Memory B cell (primary cell): ENCODE results near the gene C5orf34.
"Not testable (repeated sequence)": the region's sequence is repeated elsewhere in the genome, so short reads cannot be mapped to it uniquely, and the experiment has no call there.

Experiments
- ATAC-seq: fragments of 150-1000 bp; cut with Tn5 transposase; 2 replicates; pipeline ENCODE4 v1.10.0; 2021; ENCODE audit warnings: low read depth, mild to moderate bottlenecking, moderate library complexity
- DNase-seq, 2 donors: peaks; one replicate each; pipeline ENCODE4 v3.0.0; 2022; ENCODE audit warnings: low spot score in 2 of 2
- H3K27ac Mint-ChIP-seq: one replicate; pipeline ENCODE4 v1.8.0; 2022; ENCODE audit warnings: mild to moderate bottlenecking, moderate library complexity, mixed read lengths
- H3K27me3 Mint-ChIP-seq: one replicate; pipeline ENCODE4 v1.8.0; 2022; ENCODE audit warnings: mixed read lengths
- H3K36me3 Mint-ChIP-seq: one replicate; pipeline ENCODE4 v1.8.0; 2022; ENCODE audit warnings: mild to moderate bottlenecking, mixed read lengths
- H3K4me1 Mint-ChIP-seq: one replicate; pipeline ENCODE4 v1.8.0; 2022; ENCODE audit warnings: mixed read lengths
- H3K4me3 Mint-ChIP-seq: one replicate; pipeline ENCODE4 v1.8.0; 2022; ENCODE audit warnings: mild to moderate bottlenecking, moderate library complexity, mixed read lengths
- H3K9me3 Mint-ChIP-seq: one replicate; pipeline ENCODE4 v1.8.0; 2022; ENCODE audit warnings: mixed read lengths

Gene C5orf34

GRCh38 chr5:43486353-43486752, 28.6 kb downstream of the C5orf34 start:
- Mint-ChIP-seq H3K36me3 (no peaks in the 10 kb centered on the region), H3K4me3 (no peak overlapping the region), H3K27me3 (no peaks in the 10 kb centered on the region), H3K9me3 (no peaks in the 10 kb centered on the region), H3K27ac (no peak overlapping the region), H3K4me1 (peaks cover 14% of the 10 kb centered on the region)
- DNase-seq (no peak), ATAC-seq (no peak)

- no peak for ATAC-seq
- Mint-ChIP-seq H3K36me3 (no peaks in the 10 kb centered on the region), H3K27me3 (no peaks in the 10 kb centered on the region), H3K9me3 (no peaks in the 10 kb centered on the region), H3K4me3 (no peak overlapping the region), H3K27ac (peak overlapping the region; percentile 100), H3K4me1 (peaks cover 14% of the 10 kb centered on the region)
- DNase-seq, result no peak
These were observed 29.5 kb downstream of the C5orf34 start for GRCh38 chr5:43485406-43485805.

DNA sequence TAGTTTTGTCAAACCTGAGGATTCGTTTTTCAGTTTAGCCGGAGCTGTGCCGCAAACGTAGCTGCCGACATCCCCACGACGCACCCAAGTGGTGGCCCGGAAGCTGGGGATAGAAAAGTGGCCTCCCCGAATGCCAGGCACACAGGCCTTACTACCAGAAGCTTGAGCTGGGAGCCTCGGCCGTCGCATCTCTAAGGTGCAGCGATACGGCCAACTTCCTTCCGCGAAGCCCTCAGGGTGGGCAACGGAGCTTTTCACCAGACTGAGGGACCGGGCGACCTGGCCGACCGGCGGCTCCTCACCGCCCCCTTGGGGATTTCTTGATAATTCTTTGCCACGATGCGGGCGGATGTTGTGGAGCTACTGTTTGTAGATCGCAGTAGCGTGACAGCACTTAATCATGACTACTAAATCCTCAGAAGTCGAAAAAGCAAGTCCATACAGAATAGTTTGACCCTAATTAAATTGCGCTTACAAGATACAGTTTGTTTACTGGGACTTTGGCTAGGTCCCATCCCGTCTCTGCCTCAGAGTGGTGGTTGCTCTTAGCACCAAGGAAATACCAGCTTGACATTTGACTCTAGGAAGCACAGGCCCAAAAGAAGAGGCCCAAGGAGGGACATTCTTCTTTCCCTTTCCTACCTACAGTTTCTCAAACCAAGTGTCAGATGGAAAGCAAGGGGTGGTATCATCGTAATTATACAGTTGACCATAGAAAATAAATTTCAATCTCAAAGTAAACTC, 30.7 kb downstream of the C5orf34 start:
- no peaks in the 10 kb centered on the region for H3K27me3 Mint-ChIP-seq
- peak overlapping the region; percentile 98 for H3K4me3 Mint-ChIP-seq
- no peaks in the 10 kb centered on the region for H3K36me3 Mint-ChIP-seq
- H3K27ac Mint-ChIP-seq, result peak overlapping the region; percentile 100
- peaks cover 14% of the 10 kb centered on the region for H3K4me1 Mint-ChIP-seq
- peak; percentile 87 to 88 for DNase-seq
- no peaks in the 10 kb centered on the region for H3K9me3 Mint-ChIP-seq
- ATAC-seq, result peak; percentile 72

DNA sequence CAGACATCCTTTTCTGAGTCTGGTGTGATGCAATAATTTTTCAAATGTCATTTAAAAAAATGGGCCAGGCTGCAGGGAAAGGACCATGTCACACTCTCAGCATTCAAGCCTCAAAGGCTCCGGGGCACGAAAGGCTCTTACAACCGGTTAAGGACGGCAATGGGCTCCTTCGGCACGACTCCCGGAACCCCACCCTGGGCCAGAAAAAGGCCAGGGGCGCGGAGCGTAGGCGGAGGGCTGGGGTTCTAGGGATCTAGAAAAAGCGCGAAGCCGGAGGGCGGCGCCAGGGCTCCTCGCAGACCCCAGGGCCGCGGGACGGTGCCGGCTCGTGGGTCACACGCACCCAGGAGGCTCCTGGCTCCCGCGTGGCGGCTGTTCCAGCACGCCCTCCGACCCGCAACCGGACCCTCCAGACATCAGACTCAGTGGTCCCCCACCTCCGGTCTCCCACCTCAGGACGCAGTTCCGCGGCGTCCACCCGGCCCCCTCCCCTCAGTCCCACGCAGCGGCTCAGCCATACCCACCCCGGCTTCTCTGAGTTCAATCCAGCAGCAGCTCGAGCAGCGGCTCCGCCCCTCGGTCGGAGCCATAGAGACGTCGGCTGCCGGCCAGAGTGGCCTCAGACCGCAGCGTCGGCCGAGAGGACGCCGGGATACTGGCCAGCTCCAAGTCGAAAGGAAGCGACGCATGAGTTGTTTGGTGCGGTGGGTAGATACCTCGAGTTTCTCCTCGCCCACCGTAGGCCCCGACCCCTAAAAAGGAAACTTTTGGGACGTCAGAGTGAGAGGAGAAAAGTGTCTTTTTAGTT, 31.4 kb downstream of the C5orf34 start, which contains the start of gene TMEM267:
Gene TMEM267, minus strand, starts transcription at position 568 of the 808 bp plus-strand sequence. CDS start 29,896 bp downstream, outside the sequence.
- DNase-seq (peak; percentile 75 to 76), ATAC-seq (peak; percentile 86)
- Mint-ChIP-seq H3K27me3 (no peaks in the 10 kb centered on the region), H3K4me1 (peaks cover 14% of the 10 kb centered on the region), H3K36me3 (no peaks in the 10 kb centered on the region), H3K27ac (peak within 1 kb of the TSS; percentile 100), H3K4me3 (peak within 1 kb of the TSS; percentile 98), H3K9me3 (no peaks in the 10 kb centered on the region)

DNA sequence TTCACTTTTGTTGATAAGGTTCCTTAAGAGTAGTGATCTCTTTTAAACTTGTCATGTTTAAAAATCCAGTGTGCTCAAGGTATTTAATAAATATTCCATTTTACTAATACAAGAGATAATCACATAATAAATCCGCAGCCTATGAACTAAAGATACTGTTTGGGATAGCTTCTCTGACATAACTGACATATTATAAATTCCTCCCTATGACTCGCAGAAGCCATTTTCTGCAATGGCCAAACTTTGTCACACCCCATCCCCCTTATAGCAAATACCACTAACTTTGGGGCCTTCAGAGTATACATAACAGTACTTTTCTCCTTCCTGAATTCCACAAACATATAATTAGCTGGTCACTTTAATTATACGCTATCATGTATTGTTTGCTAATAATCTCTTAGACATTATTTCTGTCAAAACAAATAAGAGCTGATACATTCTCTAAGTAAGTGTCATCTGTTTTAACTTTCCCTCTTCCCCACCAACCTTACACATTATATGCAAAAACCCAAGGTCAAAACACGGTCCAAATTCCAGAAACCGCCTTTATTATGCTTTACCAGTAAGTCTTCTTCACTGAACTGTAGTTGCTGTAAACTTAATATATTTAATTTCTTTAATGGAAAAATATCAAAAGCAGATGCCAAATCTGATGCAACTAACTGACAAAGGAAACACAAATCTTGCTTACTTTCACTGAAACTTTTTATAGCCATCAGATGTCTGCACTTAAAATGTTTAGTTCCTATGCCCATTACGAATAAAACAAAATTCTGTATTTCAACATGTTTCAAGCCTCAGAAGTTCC, 32.3 kb downstream of the C5orf34 start:
- ATAC-seq, result no peak
- no peaks in the 10 kb centered on the region for H3K27me3 Mint-ChIP-seq
- H3K27ac Mint-ChIP-seq, result peak overlapping the region; percentile 100
- H3K9me3 Mint-ChIP-seq, result no peaks in the 10 kb centered on the region
- no peaks in the 10 kb centered on the region for H3K36me3 Mint-ChIP-seq
- H3K4me3 Mint-ChIP-seq, result peak overlapping the region; percentile 98
- H3K4me1 Mint-ChIP-seq, result peaks cover 14% of the 10 kb centered on the region
- no peak for DNase-seq

DNA sequence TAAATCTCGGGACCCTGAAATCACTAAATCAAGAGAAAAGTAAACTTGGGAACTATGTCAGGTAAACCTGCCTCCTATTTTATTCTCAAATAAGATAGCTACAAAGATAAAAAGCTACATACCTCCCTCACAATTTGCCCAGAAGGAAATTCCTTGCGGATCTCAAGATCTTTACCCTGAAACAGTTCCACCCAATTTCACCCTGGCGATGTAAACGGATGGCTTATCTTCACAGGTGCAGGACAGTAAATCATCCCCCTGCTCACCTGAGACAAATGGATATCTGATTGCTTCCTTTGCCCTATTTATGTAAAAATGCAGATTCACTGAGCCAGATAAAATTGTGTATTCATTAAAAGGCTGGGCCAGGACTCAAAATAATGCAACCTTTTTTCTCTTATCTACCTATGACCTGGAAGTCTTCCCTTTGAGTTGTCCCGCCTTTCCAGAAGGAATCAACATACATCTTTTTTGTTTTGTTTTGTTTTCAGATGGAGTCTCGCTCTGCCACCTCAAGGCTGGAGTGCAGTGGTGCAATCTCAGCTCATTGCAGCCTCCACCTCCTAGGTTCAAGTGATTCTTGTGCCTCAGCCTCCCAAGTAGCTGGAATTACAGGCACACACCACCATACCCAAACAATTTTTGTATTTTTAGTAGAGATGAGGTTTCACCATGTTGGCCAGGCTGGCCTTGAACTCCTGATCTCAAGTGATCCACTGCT, 45.1 kb downstream of the C5orf34 start:
- peaks cover 9% of the 10 kb centered on the region for H3K9me3 Mint-ChIP-seq
- peaks cover 17% of the 10 kb centered on the region for H3K4me1 Mint-ChIP-seq
- H3K36me3 Mint-ChIP-seq, result peaks cover 43% of the 10 kb centered on the region
- no peak overlapping the region for H3K27ac Mint-ChIP-seq
- DNase-seq, result no peak
- no peak for ATAC-seq
- no peak overlapping the region for H3K4me3 Mint-ChIP-seq
- no peaks in the 10 kb centered on the region for H3K27me3 Mint-ChIP-seq

GRCh38 chr5:43467100-43467499, 47.8 kb downstream of the C5orf34 start:
- no peak for DNase-seq
- Mint-ChIP-seq H3K27me3 (no peaks in the 10 kb centered on the region), H3K27ac (no peak overlapping the region), H3K9me3 (peaks cover 8% of the 10 kb centered on the region), H3K4me1 (peaks cover 3% of the 10 kb centered on the region), H3K4me3 (no peak overlapping the region), H3K36me3 (peaks cover 39% of the 10 kb centered on the region)
- no peak for ATAC-seq

- H3K36me3 Mint-ChIP-seq, result peaks cover 33% of the 10 kb centered on the region
- not testable (repeated sequence) for H3K27me3 Mint-ChIP-seq
These were observed 49.5 kb downstream of the C5orf34 start for GRCh38 chr5:43465455-43465854.

DNA sequence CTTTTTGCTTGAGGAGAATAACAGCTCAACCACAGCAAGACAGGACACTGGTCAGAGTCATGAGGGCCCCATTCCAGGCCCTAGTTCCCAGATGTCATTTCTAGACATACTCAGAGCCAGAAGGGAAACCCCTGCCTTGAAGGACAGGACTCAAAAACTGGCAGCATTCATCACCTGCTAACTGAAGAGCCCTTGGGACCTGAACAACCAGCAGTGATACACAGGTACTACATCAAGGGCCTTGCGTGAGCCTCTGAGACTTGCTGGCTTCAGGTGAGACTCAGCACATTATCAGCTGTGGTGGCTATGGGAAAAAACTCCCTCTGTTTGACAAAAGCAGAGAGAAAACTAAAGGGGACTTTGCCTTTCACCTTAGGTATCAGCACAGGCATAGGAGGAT, 53.9 kb downstream of the C5orf34 start:
- ATAC-seq (no peak), DNase-seq (no peak)
- Mint-ChIP-seq H3K27ac (no peak overlapping the region), H3K27me3 (no peaks in the 10 kb centered on the region), H3K9me3 (peaks cover 2% of the 10 kb centered on the region), H3K36me3 (peaks cover 27% of the 10 kb centered on the region), H3K4me3 (no peak overlapping the region), H3K4me1 (peaks cover 9% of the 10 kb centered on the region)

More at GRCh38 chr5:43465455-43465854, 49.5 kb downstream of the C5orf34 start:
- not testable (repeated sequence) for H3K27ac Mint-ChIP-seq, ATAC-seq, H3K4me3 Mint-ChIP-seq, H3K4me1 Mint-ChIP-seq, DNase-seq, H3K9me3 Mint-ChIP-seq

DNA sequence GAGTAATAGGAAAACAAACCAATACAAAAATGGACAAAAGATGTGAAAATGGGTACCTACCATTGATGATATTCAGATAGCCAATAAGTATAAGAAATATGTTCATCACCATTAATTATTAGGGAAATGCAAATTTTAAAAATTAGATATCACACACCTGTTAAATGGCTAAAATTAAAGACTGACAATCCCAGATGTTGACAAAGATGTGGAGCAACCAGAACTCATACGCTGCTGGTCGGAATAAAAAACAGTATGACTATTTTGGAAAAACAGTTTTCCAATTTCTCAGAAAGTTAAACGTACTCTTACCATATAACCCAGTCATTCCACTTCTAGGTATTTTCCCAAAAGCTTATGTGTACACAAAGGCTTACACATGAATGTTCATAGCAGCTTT, 58.4 kb downstream of the C5orf34 start:
- DNase-seq (no peak), ATAC-seq (no peak)
- Mint-ChIP-seq H3K27me3 (no peaks in the 10 kb centered on the region), H3K9me3 (peaks cover 2% of the 10 kb centered on the region), H3K36me3 (peaks cover 33% of the 10 kb centered on the region), H3K4me1 (peaks cover 6% of the 10 kb centered on the region), H3K4me3 (no peak overlapping the region), H3K27ac (no peak overlapping the region)

GRCh38 chr5:43441575-43441974, 73.4 kb downstream of the C5orf34 start:
- not testable (repeated sequence) for H3K4me3 Mint-ChIP-seq, H3K27me3 Mint-ChIP-seq, ATAC-seq, DNase-seq, H3K27ac Mint-ChIP-seq, H3K4me1 Mint-ChIP-seq
- peaks cover 29% of the 10 kb centered on the region for H3K9me3 Mint-ChIP-seq
- peaks cover 15% of the 10 kb centered on the region for H3K36me3 Mint-ChIP-seq

GRCh38 chr5:43437062-43437660, 77.8 kb downstream of the C5orf34 start:
- peaks cover 3% of the 10 kb centered on the region for H3K36me3 Mint-ChIP-seq
- no peak overlapping the region for H3K27ac Mint-ChIP-seq
- DNase-seq, result no peak
- no peak overlapping the region for H3K4me3 Mint-ChIP-seq
- peaks cover 21% of the 10 kb centered on the region for H3K9me3 Mint-ChIP-seq
- H3K4me1 Mint-ChIP-seq, result peaks cover 7% of the 10 kb centered on the region
- H3K27me3 Mint-ChIP-seq, result no peaks in the 10 kb centered on the region
- no peak for ATAC-seq
